Pancreas (tissue), 10 donors: Measurements from ENCODE around the gene SOBP. TPM values are rescaled to one million over a fixed set of nuclear protein-coding genes. Genes with fewer than 3 reads are reported as not detected.
"Not testable (repeated sequence)": the region's sequence is repeated elsewhere in the genome, so short reads cannot be mapped to it uniquely, and the experiment has no call there.

Experiments used
- ATAC-seq, 4 donors: fragments of 200-7000 bp; cut with Tn5 transposase; one replicate each; pipeline versions ENCODE4 v1.8.0 to v1.9.1; 2020; ENCODE audit warnings: mild to moderate bottlenecking in 4 of 4, moderate library complexity in 4 of 4
- DNase-seq, 6 donors: peaks; one replicate each; pipeline ENCODE4 v3.0.0-alpha.2; 2020
- FAIRE-seq: peaks from 2 replicates; lab custom pipeline; 2012; peaks lifted over from hg19 to GRCh38; lab: Jason Lieb, UNC
- H3K27ac ChIP-seq, 4 donors: fragments of 200-600 bp; sonication (generic); 1 replicate in 3 of 4; 2 replicates in 1 of 4; pipeline versions ENCODE4 v1.5.0 to v1.8.0; 2020
- H3K27me3 ChIP-seq, 4 donors: fragments of 200-600 bp; one replicate each; pipeline ENCODE4 v1.8.0; 2021
- H3K36me3 ChIP-seq, 3 donors: fragments of 200-600 bp; sonication (generic) in 1 of 3; one replicate each; pipeline versions ENCODE4 v1.5.0 to v1.8.0; 2020 to 2021
- H3K4me1 ChIP-seq, 3 donors: fragments of 200-600 bp; one replicate each; pipeline ENCODE4 v1.8.0; 2021
- H3K4me3 ChIP-seq, 4 donors: fragments of 200-600 bp; sonication (generic) in 2 of 4; one replicate each; pipeline versions ENCODE4 v1.5.0 to v1.8.0; 2020 to 2021
- H3K9me3 ChIP-seq, 4 donors: fragments of 200-600 bp; one replicate each; pipeline ENCODE4 v1.8.0; 2021
- WGBS, 2 donors: extraction: QIAGEN DNeasy Blood & Tissue Kit; methylation state at CpG; one replicate each; pipeline ENCODE4 v1.1.7; 2013; 5-methylcytosine and 5-hydroxymethylcytosine counted together
- intact Hi-C, 3 donors: fragments of 100-400 bp; cut with DNase I; formaldehyde crosslinking; loops; one replicate each; pipeline versions ENCODE4 v1.11.1 to v1.14.2; 2022
- polyA plus RNA-seq, 2 donors: library from polyadenylated mRNA; stranded (reverse); fragments of 200-250 nt; gene quantifications; one replicate each; pipeline ENCODE4 v1.2.3, GENCODE V29; 2013
- total RNA-seq, 6 donors: library from RNA; stranded (reverse); fragmentation: NEBNext Ultra II Directional in 4 of 6; extraction: Animal tissue kit (Norgen Biotek cat#: 25700) in 4 of 6; gene quantifications; one replicate each; pipeline versions ENCODE4 v1.2.1 to v1.2.4, GENCODE V29; 2021 to 2023
- TF ChIP-seq, protein P1 (sequence below), 4 donors: fragments of 200-600 bp; sonication (generic) in 3 of 4; IDR thresholded peaks; one replicate each; pipeline versions ENCODE4 v1.5.0 to v1.8.0; 2021; ENCODE audit warnings: antibody characterized with exemption in 4 of 4
- donor health status: healthy with polysubstance abuse.
- donor health status: DM: no; HTN: no; CAD: no; lungs with moderate emphysema.
- donor health status: DM: no; HTN: no; CAD: no.
- donor health status: control.
- donor health status: control.
- donor health status: Bipolar disorder and iron deficiency.
- donor health status: DM: yes; HTN: yes; CAD: no.
- donor health status: DM: no; HTN: no; CAD: no.
- donor health status: DM: no; HTN: no; CAD: no.
- donor health status: DM: yes; HTN: yes; CAD: no.

The SOBP gene
- total and polyA plus RNA-seq, 8 donors: 1.1 to 3.5 (median 2.0) TPM

DNA sequence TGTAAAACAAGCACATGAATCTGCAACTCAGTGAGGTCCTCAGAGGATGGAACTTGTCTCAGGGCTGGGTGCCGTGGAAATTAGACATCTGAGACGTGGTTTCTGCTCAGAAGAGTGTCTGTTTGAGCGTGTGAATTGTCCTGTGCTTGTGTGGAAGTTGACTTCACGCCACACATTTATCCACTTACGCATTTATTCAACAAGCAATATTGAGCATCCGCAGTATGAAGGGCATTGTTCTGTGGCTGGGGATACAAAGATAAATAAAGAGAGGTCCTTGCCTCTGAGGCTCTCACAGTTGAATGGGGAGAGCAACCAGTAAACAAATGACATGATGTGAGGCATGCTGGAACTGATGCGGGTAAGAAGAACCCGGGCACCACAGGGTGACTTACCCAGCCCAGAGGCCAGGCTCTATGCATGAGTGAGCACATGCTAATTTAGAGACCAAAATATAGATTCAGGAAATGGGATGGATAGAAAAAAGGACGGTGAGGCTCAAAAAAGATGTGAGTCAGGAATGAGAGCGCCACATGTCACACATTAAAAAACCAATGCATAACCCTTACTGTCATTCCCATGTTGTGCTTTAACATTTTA is 60.4 kb downstream of the SOBP start:
- DNase-seq (no peak), FAIRE-seq (no peak), ATAC-seq (no peak)
- Histone ChIP-seq H3K27ac (no peak overlapping the region), H3K36me3 (no peaks in the 10 kb centered on the region), H3K4me1 (no peaks in the 10 kb centered on the region), H3K4me3 (no peak overlapping the region), H3K9me3 (no peaks in the 10 kb centered on the region), H3K27me3 (no peaks in the 10 kb centered on the region)
- intact Hi-C loops: no loop called here
- TF ChIP-seq, protein P1, sequence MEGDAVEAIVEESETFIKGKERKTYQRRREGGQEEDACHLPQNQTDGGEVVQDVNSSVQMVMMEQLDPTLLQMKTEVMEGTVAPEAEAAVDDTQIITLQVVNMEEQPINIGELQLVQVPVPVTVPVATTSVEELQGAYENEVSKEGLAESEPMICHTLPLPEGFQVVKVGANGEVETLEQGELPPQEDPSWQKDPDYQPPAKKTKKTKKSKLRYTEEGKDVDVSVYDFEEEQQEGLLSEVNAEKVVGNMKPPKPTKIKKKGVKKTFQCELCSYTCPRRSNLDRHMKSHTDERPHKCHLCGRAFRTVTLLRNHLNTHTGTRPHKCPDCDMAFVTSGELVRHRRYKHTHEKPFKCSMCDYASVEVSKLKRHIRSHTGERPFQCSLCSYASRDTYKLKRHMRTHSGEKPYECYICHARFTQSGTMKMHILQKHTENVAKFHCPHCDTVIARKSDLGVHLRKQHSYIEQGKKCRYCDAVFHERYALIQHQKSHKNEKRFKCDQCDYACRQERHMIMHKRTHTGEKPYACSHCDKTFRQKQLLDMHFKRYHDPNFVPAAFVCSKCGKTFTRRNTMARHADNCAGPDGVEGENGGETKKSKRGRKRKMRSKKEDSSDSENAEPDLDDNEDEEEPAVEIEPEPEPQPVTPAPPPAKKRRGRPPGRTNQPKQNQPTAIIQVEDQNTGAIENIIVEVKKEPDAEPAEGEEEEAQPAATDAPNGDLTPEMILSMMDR (IDR thresholded peaks at IDR 0.05): no peak
- 93 to 97% methylated on average over 10 of the region's 10 CpGs for WGBS, 2 donors

DNA sequence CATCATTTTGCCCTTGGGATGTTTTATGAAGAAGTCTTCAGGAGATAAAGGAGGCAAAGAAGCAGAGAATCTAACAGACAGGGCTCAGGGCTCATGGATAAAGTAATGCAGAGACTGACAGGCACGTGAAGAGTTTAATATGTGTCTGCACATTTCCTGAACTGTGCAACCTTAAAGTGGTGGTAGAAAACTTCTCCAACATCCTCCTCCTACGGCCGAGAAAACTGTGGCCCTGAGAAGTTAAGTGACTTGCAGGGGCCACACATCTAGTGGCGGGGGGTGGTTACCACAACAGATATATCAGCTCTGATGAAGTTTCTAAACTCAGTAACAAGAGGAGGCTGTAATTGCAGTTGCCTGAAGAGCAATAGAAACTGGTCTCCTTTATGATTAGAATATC is 61.0 kb downstream of the SOBP start:
- FAIRE-seq (no peak), DNase-seq (no peak), ATAC-seq (no peak)
- Histone ChIP-seq H3K27me3 (no peaks in the 10 kb centered on the region), H3K4me3 (no peak overlapping the region), H3K4me1 (no peaks in the 10 kb centered on the region), H3K27ac (no peak overlapping the region), H3K9me3 (no peaks in the 10 kb centered on the region), H3K36me3 (no peaks in the 10 kb centered on the region)
- TF ChIP-seq, protein P1 (IDR thresholded peaks at IDR 0.05): no peak
- WGBS, 2 donors: 78 to 87% methylated on average over 4 of the region's 4 CpGs
- intact Hi-C loops: no loop called here

DNA sequence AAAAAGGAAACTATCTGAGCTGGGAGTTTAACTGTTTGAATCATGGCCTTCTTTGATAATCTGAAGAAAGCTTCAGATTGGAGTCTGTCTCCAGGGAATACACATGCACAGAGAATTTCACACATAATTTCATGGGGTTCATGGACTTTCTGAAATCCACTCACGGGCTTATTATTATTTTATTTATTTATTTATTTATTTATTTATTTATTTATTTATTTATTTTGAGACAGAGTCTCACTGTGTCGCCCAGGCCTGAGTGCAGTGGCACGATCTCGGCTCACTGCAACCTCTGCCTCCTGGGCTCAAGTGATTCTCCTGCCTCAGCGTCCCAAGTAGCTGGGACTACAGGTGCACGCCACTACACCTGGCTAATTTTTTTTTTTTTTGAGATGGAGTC is 63.2 kb downstream of the SOBP start:
- FAIRE-seq, intact Hi-C loops: not testable (repeated sequence)
- 93 to 94% methylated on average over 6 of the region's 6 CpGs for WGBS, 2 donors

DNA sequence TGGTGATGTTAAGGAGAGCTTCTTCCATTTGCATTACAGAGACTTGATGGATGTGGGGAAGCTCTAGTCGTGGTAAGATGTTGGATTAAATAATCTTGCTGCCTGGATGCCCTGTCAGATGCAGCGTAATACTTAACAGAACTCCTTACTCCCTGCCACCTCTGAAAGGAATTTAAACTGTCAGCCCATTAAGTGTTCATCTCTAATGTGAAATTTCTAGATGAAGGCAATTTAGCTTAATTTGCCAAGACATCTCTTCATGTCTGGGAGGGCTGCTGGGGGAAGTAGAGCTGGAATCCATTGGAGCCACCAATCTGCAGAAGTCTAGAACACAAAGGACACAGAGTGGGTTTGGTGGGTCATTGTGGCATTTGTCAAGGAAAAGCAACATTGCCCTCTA is 64.4 kb downstream of the SOBP start:
- Histone ChIP-seq H3K4me3 (no peak overlapping the region), H3K4me1 (no peaks in the 10 kb centered on the region), H3K27me3 (no peaks in the 10 kb centered on the region), H3K9me3 (no peaks in the 10 kb centered on the region), H3K27ac (no peak overlapping the region), H3K36me3 (no peaks in the 10 kb centered on the region)
- WGBS, 2 donors: 89 to 97% methylated on average over 2 of the region's 2 CpGs
- intact Hi-C loops: no loop called here
- TF ChIP-seq, protein P1 (IDR thresholded peaks at IDR 0.05): no peak
- FAIRE-seq: no peak
- no peak for ATAC-seq
- DNase-seq: no peak

More for the DNA sequence above, 63.2 kb downstream of the SOBP start:
- H3K27ac ChIP-seq, H3K27me3 ChIP-seq, DNase-seq, H3K4me3 ChIP-seq, ATAC-seq, H3K4me1 ChIP-seq, H3K9me3 ChIP-seq, H3K36me3 ChIP-seq: not testable (repeated sequence)

DNA sequence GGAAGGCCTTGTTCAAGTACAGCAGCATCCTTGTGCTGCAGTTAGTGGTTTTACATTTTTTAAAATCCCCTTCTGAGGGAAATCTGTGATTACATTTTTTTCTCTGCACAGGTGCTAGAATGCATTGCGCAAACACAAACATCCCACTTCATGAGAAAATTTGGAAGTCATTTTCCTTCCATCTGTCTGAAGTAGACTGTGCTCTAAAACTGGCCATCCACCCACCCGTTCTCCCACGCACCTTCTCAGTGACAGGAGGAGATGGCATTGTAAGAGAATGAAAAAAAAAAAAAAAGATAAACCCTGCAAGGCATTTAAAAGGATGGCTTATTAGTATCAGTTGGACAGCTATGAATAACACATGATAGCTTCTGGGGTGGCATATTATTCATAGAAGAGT is 65.0 kb downstream of the SOBP start:
- no peaks in the 10 kb centered on the region for H3K4me1 ChIP-seq
- intact Hi-C loops: no loop called here
- no peaks in the 10 kb centered on the region for H3K36me3 ChIP-seq
- no peaks in the 10 kb centered on the region for H3K27me3 ChIP-seq
- WGBS, 2 donors: 90 to 96% methylated on average over 3 of the region's 3 CpGs
- FAIRE-seq (no peak), ATAC-seq (no peak), DNase-seq (no peak)
- TF ChIP-seq, protein P1 (IDR thresholded peaks at IDR 0.05): no peak
- H3K4me3 ChIP-seq: no peak overlapping the region
- H3K9me3 ChIP-seq: no peaks in the 10 kb centered on the region
- no peak overlapping the region for H3K27ac ChIP-seq
